ENCODE data around the gene DLG2.

DNA sequence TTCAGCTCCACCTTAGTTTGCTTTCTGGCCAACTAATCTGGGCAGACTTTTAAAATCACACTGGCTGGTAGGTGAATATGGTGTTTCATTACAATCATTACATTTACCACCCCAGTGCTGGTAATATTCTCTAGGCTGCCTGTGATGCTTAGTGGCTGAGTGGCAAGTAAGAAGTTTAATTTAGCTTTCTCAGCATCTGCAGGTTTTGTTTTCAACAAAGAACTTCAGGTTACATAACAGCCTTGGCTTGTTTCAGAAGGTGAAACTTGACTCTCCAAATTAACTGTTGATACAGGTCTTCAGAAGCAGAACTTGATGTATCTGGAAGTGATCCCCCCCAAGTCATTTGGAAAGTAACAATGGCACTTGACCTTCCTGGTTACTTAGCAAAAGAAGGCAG lies 1917.7 kb downstream of the DLG2 start:
- TF ChIP-seq, protein P1, sequence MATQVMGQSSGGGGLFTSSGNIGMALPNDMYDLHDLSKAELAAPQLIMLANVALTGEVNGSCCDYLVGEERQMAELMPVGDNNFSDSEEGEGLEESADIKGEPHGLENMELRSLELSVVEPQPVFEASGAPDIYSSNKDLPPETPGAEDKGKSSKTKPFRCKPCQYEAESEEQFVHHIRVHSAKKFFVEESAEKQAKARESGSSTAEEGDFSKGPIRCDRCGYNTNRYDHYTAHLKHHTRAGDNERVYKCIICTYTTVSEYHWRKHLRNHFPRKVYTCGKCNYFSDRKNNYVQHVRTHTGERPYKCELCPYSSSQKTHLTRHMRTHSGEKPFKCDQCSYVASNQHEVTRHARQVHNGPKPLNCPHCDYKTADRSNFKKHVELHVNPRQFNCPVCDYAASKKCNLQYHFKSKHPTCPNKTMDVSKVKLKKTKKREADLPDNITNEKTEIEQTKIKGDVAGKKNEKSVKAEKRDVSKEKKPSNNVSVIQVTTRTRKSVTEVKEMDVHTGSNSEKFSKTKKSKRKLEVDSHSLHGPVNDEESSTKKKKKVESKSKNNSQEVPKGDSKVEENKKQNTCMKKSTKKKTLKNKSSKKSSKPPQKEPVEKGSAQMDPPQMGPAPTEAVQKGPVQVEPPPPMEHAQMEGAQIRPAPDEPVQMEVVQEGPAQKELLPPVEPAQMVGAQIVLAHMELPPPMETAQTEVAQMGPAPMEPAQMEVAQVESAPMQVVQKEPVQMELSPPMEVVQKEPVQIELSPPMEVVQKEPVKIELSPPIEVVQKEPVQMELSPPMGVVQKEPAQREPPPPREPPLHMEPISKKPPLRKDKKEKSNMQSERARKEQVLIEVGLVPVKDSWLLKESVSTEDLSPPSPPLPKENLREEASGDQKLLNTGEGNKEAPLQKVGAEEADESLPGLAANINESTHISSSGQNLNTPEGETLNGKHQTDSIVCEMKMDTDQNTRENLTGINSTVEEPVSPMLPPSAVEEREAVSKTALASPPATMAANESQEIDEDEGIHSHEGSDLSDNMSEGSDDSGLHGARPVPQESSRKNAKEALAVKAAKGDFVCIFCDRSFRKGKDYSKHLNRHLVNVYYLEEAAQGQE (IDR thresholded peaks at IDR 0.05; ENCODE audit: insufficient read depth in 1 of 2, low read depth in 2 of 2, low read length in 2 of 2): no peak
- TF ChIP-seq POLR2AphosphoS5 (IDR thresholded peaks at IDR 0.05; ENCODE audit: low read depth, low read length): no peak
